MCF 10A (cell line): ENCODE data around the gene HELZ. TPM values are rescaled to one million over a fixed set of nuclear protein-coding genes. Genes with fewer than 3 reads are reported as not detected.

Experiments used
- BruUV-seq: library from RNA; stranded (reverse); fragments of 400-500 nt; replicated peaks from 2 replicates; lab custom pipeline; 2021; lab: Mats Ljungman, UMichigan
- CTCF ChIA-PET: fragments of 300-600 bp; sonication (Branson Sonifier 250); formaldehyde crosslinking; extraction: SDS; loops from one replicate; lab custom pipeline; 2021; ENCODE audit warnings: antibody characterized with exemption, inconsistent platforms; lab: Yijun Ruan, JAX
- POLR2A ChIA-PET: fragments of 300-600, 350-650 bp; sonication (Branson Sonifier 250); formaldehyde crosslinking; extraction: SDS; loops from one replicate; lab custom pipeline; 2020; ENCODE audit warnings: antibody characterized with exemption, inconsistent platforms; lab: Yijun Ruan, JAX
- DNase-seq: peaks from one replicate; pipeline ENCODE4 v3.0.0-alpha.2; 2018; ENCODE audit not compliant: unreplicated experiment
- H3K27ac Mint-ChIP-seq: one replicate; pipeline ENCODE4 v1.8.0; 2022; ENCODE audit warnings: mild to moderate bottlenecking, low read depth, mixed read lengths; ENCODE audit not compliant: unreplicated experiment
- H3K27me3 Mint-ChIP-seq: one replicate; pipeline ENCODE4 v1.8.0; 2022; ENCODE audit warnings: mixed read lengths; ENCODE audit not compliant: insufficient read depth, unreplicated experiment
- H3K36me3 Mint-ChIP-seq: one replicate; pipeline ENCODE4 v1.8.0; 2022; ENCODE audit warnings: mild to moderate bottlenecking, moderate library complexity, mixed read lengths; ENCODE audit not compliant: insufficient read depth, unreplicated experiment
- H3K4me1 Mint-ChIP-seq: one replicate; pipeline ENCODE4 v1.8.0; 2022; ENCODE audit warnings: mixed read lengths; ENCODE audit not compliant: insufficient read depth, unreplicated experiment
- H3K4me3 Mint-ChIP-seq: one replicate; pipeline ENCODE4 v1.8.0; 2022; ENCODE audit warnings: mild to moderate bottlenecking, moderate library complexity, mixed read lengths; ENCODE audit not compliant: unreplicated experiment
- H3K9me3 Mint-ChIP-seq: one replicate; pipeline ENCODE4 v1.8.0; 2022; ENCODE audit warnings: mixed read lengths; ENCODE audit not compliant: unreplicated experiment
- intact Hi-C: fragments of 100-400 bp; cut with micrococcal nuclease; formaldehyde crosslinking; loops from 2 replicates; pipeline ENCODE4 v1.14.1; 2022
- total RNA-seq: library from RNA; stranded (reverse); gene quantifications from 2 replicates; pipeline ENCODE4 v1.2.3, GENCODE V29; 2022
- TF ChIP-seq, protein P1 (sequence below): fragments of 200-600 bp; IDR thresholded peaks from one replicate; pipeline ENCODE4 v1.8.0; 2022; ENCODE audit warnings: antibody characterized with exemption, mild to moderate bottlenecking; ENCODE audit not compliant: unreplicated experiment

HELZ gene
- total RNA-seq, 1 experiment from 2014 or later: 71.7 TPM

DNA sequence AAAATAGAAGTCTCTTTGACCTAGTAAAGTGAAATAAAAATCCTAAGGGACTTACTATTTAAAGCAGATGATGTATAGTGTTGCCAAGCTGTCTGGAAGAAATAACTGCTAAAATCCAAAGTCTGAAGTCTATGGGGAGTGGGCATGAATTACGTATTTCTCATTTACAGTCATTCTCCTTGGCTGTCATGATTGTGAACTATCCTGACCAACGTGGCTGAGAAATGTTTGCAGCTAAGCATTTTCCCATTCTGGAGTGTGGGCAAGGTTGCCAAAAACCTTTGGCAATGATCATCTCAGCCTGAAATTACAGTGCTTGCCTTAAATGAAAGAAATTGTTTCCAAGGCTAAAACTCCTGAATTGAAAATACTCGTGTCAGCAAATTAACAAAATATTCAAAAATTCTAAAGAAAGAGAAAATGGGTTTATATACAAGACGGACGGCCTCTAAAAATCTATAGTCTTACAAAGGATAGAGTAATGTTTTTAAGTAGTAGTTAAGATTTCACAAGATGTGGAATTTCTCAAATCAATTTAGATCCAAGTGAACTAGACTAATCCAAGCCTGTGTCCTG lies 123.6 kb downstream of the HELZ start:
- TF ChIP-seq, protein P1, sequence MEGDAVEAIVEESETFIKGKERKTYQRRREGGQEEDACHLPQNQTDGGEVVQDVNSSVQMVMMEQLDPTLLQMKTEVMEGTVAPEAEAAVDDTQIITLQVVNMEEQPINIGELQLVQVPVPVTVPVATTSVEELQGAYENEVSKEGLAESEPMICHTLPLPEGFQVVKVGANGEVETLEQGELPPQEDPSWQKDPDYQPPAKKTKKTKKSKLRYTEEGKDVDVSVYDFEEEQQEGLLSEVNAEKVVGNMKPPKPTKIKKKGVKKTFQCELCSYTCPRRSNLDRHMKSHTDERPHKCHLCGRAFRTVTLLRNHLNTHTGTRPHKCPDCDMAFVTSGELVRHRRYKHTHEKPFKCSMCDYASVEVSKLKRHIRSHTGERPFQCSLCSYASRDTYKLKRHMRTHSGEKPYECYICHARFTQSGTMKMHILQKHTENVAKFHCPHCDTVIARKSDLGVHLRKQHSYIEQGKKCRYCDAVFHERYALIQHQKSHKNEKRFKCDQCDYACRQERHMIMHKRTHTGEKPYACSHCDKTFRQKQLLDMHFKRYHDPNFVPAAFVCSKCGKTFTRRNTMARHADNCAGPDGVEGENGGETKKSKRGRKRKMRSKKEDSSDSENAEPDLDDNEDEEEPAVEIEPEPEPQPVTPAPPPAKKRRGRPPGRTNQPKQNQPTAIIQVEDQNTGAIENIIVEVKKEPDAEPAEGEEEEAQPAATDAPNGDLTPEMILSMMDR: no peak
- Mint-ChIP-seq H3K9me3 (peaks cover 3% of the 10 kb centered on the region), H3K27me3 (no peaks in the 10 kb centered on the region), H3K4me3 (no peak overlapping the region), H3K27ac (no peak overlapping the region), H3K4me1 (no peaks in the 10 kb centered on the region), H3K36me3 (peaks cover 84% of the 10 kb centered on the region)
- BruUV-seq: no TSS peak
- ChIA-PET POLR2A (interaction anchor here (0.7 to 1.5 kb wide), 3 partner anchors 12 to 91 kb away, joined by 3 read pairs; no protein-coding TSS in a partner anchor), CTCF (interaction anchor here (0.7 kb wide), 1 partner anchor 18 kb away, joined by 3 read pairs; no protein-coding TSS in a partner anchor)
- no peak for DNase-seq
- intact Hi-C loops: no loop called here

DNA sequence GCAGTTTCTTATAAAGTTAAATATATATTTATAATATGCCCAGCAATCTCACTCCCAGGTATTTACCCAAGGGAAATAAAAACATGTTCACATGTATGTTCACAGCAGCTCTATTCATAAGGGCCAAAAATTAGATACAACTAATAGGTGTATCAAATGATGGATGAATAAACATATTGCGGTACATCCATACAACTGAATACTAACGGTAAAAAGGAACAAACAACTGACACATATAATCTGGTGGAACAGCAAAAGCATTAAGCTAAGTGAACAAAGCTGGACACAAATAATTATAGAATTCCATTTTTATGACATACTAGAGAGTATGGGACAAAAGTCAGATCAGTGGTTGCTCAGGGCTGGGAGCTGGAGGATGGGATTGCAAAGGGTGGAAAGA lies 125.9 kb downstream of the HELZ start:
- CTCF ChIA-PET: no interaction called here
- TF ChIP-seq, protein P1: no peak
- H3K4me3 Mint-ChIP-seq: no peak overlapping the region
- POLR2A ChIA-PET: interaction anchor here (1.3 kb wide), 1 partner anchor 21 kb away, joined by 3 read pairs; no protein-coding TSS in a partner anchor
- BruUV-seq: no TSS peak
- H3K27me3 Mint-ChIP-seq: no peaks in the 10 kb centered on the region
- intact Hi-C loops: no loop called here
- H3K27ac Mint-ChIP-seq: no peak overlapping the region
- no peak for DNase-seq
- no peaks in the 10 kb centered on the region for H3K4me1 Mint-ChIP-seq
- H3K9me3 Mint-ChIP-seq: peaks cover 11% of the 10 kb centered on the region
- H3K36me3 Mint-ChIP-seq: peaks cover 87% of the 10 kb centered on the region

DNA sequence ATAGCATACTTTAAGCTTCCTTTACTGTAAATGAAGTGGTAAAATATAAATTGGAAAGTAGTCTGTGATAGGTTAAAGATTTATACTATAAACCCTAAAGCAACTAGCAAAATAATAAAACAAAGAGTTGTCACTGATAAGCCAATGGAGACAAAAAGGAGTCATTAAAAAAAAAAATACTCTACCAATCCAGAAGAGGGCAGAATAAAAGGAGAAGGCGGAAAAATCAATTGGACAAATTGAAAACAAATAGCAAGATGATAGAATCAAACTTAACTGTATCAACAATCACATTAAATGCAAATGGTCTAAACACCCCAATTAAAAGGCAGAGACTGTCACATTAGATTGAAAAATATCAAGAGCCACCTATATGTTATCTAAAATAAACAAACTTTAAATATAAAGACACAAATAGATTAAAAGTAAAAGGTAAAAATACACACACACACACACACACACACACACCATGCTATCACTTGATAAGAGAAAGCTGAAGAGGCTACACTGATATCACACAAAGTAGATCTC lies 128.9 kb downstream of the HELZ start:
- H3K4me3 Mint-ChIP-seq: no peak overlapping the region
- ChIA-PET CTCF (no interaction called here), POLR2A (no interaction called here)
- H3K9me3 Mint-ChIP-seq: peaks cover 11% of the 10 kb centered on the region
- intact Hi-C loops: no loop called here
- H3K36me3 Mint-ChIP-seq: peaks cover 85% of the 10 kb centered on the region
- no peak for DNase-seq
- H3K4me1 Mint-ChIP-seq: peaks cover 11% of the 10 kb centered on the region
- no TSS peak for BruUV-seq
- TF ChIP-seq, protein P1: no peak
- H3K27me3 Mint-ChIP-seq: no peaks in the 10 kb centered on the region
- no peak overlapping the region for H3K27ac Mint-ChIP-seq

DNA sequence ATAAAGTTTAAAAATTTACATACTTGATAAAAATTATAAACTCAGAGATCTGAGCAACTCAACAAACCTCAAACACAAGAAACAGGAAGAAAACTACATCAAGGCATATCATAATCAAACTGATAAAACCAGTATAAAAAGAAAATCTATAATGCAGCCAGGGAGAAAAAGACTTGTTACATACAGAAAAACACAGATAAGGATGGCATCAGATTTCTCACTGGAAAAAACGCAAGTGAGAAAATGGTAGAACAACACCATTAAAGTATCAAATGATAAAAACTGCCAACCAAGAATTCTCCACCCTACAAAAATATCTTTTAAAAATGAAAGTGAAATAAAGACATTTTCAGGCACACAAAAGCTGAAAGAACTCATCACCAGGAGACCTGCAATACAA lies 129.6 kb downstream of the HELZ start:
- BruUV-seq: no TSS peak
- intact Hi-C loops: no loop called here
- ChIA-PET CTCF (no interaction called here), POLR2A (no interaction called here)
- Mint-ChIP-seq H3K4me1 (peaks cover 17% of the 10 kb centered on the region), H3K27me3 (no peaks in the 10 kb centered on the region), H3K27ac (no peak overlapping the region), H3K36me3 (peaks cover 85% of the 10 kb centered on the region), H3K4me3 (no peak overlapping the region), H3K9me3 (peaks cover 11% of the 10 kb centered on the region)
- TF ChIP-seq, protein P1: no peak
- no peak for DNase-seq
